HL-60/S4 (cell line): ENCODE results near the gene C2CD5.
"Not testable (repeated sequence)": the region's sequence is repeated elsewhere in the genome, so short reads cannot be mapped to it uniquely, and the experiment has no call there.

ENCODE experiments used
- in situ Hi-C: fragments of 300-500 bp; cut with MboI; formaldehyde crosslinking; loops from 2 replicates; pipeline ENCODE4 v1.14.3; 2022; ENCODE audit warnings: low sequenced_read_pairs

Gene C2CD5

DNA sequence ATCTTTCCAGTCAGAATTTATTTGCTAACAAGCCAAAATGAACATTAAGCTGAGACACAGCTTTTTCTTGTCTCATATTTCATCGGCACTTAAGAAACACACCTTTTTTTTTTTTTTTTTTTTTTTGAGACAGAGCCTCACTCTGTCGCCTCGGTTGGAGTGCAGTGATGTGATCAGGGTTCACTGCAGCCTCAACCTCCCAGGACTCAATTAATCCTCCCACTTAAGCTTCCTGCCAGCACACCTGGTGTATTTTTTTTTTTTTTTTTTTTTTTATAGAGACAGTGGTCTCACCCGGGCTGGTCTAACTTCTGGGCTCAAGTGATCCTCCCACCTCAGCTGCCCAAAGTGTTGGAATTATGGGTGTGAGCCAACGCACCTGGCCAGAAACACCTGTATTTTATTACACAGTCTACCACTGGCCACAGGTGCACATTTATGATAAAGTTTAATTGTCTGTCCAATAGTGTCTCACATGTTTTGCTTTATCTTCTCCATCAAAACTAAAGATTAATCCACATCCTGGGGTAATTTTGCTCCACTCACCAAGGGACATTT is 62.7 kb downstream of the C2CD5 start:
- in situ Hi-C loops, result no loop called here

DNA sequence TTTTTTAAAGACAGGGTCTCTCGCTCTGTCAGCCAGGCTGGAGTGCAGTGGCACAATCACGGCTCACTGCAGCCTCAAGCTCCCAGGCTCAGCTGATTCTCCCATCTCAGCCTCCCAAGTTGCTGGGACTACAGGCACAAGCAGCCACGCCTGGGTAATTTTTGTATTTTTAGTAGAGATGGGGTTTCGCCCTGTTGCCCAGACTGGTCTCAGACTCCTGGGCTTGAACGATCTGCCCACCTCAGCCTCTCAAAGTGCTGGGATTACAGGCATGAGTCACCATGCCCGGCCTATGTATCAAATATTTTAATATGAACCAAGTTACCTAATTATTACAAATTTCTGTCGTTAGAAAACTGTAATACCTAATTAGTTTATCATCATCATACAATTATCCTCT is 63.5 kb downstream of the C2CD5 start:
- in situ Hi-C loops, result not testable (repeated sequence)

DNA sequence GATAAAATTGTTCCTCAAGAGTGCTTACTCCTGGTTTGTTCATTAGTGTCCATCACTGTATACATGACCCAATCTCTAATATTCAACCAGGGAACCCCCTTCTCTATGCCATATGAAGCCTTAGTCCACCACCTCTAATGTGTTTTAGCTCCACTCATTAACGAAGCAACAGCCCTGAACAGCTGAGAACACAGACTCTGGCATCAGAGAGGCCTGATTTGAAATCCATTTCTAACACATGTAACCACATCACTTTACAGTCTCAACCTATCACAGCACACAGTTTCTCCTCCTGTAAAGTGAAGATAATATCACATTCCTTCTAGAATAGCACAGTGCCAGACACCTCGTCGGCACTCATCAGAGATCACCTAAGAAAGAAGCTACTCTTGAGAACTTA is 64.3 kb downstream of the C2CD5 start:
- in situ Hi-C loops, result no loop called here

DNA sequence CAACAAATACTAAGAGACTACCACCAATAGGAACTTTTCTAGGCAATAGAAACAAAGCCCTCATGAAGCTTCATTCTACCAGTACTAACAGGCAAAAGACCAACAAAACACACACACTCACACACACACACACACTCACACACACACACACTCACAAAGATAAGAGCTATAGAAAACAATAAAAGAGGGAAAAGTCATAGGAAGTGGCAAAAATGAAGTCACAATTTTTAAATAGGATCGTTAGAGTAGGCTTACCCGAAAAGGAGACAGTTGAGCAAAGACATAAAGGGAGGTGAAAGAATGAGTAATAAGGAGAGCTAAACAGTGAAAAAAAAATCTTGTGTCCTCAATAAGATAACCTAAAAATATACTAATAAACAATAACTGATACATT is 66.5 kb downstream of the C2CD5 start:
- in situ Hi-C loops, result no loop called here

DNA sequence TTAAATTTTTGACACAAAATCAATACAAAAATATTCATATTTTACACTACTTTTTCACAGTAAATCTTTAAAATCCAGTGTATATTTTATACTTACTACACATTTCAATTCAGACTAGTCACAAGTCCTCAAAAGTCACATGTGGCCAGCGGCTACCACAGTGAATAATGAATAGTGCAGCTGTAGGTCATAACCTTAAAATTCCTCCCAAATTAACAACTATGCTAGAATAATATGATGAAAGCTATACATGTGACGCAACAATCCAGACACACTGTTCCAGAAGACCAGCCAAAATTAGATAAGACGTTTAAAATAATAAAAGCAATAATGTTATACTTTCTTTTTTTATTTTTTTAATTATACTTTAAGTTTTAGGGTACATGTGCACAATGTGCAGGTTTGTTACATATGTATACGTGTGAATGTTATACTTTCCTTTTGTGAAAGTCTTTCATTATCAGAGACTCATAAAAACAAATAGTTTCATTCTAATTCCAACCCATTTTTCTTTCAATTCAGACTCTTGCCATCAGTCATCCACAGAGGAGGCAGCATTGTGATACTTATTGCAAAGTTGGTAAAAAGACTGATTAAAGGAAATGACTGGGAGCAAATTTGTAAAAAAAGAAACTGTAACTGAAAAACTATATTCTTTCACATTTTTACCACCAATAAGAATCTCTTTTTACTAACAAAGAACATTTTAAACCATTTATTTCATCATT is 67.0 kb downstream of the C2CD5 start:
- in situ Hi-C loops, result no loop called here

DNA sequence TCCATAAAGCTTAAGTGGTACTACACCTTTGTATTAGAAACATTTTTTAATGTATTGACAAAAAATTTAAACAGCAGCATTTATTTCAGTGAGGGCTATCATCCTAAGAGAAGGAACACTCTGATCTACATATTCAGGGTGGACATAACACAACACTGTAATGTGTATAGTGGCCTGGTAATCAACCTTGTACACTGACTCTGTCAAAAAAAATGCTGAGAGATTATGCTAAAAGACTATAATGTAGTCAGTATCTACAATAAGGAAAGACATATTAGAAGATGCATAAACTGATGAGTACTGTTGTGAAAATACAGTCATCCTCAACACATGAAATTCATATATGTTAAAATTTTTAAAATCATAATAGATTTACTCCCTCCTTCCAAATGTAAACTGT is 68.2 kb downstream of the C2CD5 start:
- in situ Hi-C loops, result no loop called here

DNA sequence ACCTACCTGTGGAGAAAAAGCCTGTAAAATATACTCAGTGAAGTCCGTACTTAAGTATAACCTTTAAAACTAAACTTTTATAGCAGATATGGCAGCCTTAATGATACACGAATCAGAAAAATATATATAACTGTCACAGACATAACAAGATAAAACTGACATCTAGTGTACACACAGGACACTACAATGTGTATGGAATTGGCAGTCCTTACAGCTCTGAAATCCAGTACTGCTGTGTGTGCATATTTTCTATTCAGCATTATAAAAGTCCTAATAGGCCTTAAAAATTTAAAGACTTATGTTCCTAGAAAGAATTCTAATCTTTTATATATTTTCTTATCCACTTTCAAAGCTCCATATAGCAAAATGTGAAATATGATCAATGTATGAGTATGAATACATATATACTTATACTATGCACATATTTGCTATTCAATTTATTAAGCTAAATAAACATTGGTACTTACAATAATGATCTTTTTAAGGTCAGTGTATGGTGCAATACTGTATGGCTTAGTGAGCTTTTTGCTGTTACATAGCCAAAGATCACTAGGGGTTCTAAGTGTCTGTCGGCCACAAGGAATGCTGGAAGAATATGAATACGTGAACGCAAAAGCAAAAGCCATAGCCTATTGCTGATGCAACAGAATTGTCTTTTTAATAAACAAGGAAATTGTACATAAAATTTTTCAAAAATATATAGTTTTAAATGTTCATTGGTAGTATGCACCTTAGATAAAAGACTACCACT is 69.2 kb downstream of the C2CD5 start:
- in situ Hi-C loops, result no loop called here

DNA sequence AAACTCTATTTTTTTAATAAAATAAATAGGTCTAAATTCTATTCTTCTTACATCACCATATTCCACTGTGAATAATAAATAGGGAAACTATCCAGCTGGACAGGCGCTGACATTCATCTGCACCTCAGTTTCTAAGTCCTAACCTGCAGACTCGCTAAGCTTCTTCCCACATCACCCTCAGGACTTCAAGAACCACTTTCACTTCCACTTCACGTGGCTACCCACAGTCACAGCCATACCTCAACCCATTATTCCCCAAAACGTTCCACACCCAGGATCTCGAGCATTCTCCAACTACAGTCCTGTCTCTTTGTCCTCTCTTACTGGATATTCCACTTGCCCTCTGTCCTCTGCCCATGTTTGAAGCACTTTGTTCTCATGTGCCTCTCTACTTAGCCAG is 71.1 kb downstream of the C2CD5 start:
- in situ Hi-C loops, result no loop called here

DNA sequence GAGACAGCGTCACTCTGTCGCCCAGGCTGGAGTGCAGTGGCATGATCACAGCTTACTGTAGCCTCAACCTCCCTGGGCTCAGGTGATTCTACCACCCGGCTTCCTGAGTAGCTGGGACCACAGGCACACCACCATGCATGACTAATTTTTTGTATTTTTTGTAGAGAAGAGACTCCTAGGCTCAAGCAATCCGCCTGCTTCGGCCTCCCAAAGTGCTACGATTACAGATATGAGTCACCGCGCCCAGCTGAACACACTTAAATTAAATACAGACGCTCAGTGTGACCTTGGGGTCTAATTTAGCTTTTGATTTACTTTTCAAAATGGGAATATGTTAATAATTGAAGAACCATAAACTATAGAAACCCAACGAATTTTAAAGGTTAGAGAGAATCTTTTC is 77.2 kb downstream of the C2CD5 start:
- in situ Hi-C loops, result no loop called here

DNA sequence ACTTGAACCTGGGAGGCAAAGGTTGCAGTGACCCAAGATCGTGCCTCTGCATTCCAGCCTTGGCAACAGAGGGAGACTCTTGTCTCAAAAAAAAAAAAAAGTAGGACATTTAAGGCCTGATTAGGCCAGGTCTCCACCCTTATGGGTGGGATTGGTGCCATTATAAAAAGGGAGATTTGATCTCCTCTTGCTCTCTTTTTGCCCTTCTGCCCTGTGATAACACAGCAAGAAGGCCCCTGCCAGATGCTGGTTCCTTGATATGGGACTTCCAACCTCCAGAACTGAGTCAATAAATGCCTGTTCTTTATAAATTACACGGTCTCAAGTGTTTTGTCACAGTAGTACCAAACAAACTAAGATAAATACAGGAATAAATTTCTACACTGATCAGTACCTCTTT is 81.0 kb downstream of the C2CD5 start:
- in situ Hi-C loops, result no loop called here

GRCh38 chr12:22461786-22462185 is 82.6 kb downstream of the C2CD5 start:
- in situ Hi-C loops, result no loop called here

GRCh38 chr12:22459838-22460490 is 84.4 kb downstream of the C2CD5 start:
- in situ Hi-C loops, result no loop called here

- in situ Hi-C loops, result no loop called here
Observed at GRCh38 chr12:22458298-22458937, 85.9 kb downstream of the C2CD5 start.

- in situ Hi-C loops, result no loop called here
Observed at GRCh38 chr12:22457085-22457484, 87.3 kb downstream of the C2CD5 start.

DNA sequence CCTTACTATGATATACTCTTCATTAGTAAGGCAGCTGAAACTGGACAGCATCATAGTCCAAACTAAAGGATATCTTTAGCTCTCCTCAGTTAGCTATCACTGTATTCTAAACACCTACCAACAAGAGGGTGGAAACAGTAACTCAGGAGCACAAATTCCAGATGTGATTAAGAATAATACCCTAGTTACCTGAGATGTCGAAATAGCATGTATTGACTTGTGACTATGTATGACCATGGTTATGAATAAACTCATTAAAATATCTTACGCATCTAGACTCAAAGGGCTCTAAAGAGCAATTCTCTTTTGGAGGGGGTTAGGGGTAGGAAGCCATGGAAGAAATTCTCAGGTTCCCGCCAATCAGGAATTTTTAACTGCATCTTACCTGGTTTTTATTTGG is 90.8 kb downstream of the C2CD5 start:
- in situ Hi-C loops, result no loop called here

DNA sequence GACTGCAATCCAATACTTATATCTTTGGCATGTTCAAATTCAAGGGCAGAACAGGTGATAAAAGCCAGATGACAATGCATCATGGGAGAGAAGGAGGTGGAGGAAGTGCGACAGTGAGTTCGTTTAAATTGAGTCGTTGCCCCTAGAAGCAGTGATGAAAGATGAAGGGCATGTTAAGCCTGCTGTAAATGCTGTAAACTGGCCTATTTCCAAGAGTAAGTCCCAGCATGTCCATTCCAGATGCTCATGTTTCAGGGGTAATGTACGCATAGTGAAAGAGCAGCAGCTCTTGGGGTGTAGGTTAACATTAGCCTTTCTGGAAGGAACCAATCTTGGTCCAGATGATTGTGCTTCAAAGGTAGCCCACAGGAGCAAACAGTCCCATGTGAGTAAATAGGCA is 97.1 kb downstream of the C2CD5 start:
- in situ Hi-C loops, result loop anchor here (25.0 kb wide), 1 partner anchor 335 kb away; no protein-coding TSS in a partner anchor

DNA sequence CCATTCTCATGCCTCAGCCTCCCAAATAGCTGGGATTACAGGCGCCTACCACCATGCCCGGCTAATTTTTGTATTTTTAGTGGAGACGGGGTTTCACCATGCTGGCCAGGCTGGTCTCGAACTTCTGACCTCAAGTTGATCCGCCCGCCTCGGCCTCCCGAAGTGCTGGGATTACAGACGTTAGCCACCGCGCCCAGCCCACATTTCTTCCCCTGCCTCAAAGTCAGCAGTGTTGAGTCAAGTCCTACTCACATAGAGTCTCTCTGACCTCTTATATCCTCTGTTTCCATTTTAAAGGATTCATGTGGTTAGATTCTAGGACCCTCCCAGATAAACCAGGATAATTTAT is 100.1 kb downstream of the C2CD5 start:
- in situ Hi-C loops, result loop anchor here (25.0 kb wide), 1 partner anchor 332 kb away; no protein-coding TSS in a partner anchor

- in situ Hi-C loops, result loop anchor here (25.0 kb wide), 1 partner anchor 331 kb away; no protein-coding TSS in a partner anchor
Observed at GRCh38 chr12:22443379-22444316, 100.7 kb downstream of the C2CD5 start.

DNA sequence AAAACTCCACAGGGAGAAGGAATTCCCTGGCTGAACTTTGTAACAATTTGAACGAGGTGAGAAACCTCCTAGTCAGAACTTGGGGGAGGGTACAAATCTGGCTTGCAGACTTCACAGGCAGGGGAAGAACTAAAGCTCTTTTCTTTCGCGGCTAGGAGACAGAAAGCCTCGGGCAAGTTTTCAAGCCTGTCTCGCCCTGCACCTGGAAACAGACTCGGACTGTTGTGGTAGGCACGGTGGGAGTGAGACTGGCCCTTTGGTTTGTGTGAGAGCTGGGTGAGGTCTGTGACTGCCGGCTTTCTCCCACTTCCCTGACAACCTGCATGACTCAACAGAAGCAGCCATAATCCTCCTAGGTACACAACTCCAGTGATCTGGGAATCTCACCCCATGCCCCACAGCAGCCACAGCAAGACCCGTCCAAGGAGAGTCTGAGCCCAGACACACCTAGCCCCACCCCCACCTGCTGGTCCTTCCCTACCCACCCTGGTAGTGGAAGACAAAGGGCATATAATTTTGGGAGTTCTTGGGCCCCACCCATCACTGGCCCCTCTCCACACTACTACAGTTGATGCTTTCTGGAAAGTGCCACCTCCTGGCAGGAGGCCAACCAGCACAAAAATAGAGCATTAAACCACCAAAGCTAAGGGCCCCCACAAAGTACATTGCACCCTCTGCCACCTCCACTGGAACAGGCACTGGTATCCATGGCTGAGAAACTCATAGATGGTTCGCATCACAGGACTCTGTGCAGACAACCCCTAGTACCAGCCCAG is 107.1 kb downstream of the C2CD5 start:
- in situ Hi-C loops, result loop anchor here (25.0 kb wide), 1 partner anchor 325 kb away; no protein-coding TSS in a partner anchor
